Glutamatergic neuron (in vitro differentiated cells): Measurements from ENCODE around the gene ACSM3. TPM values are rescaled to one million over a fixed set of nuclear protein-coding genes. Genes with fewer than 3 reads are reported as not detected.
"Not testable (repeated sequence)": the region's sequence is repeated elsewhere in the genome, so short reads cannot be mapped to it uniquely, and the experiment has no call there.

Source experiments
- DNase-seq: peaks from one replicate; pipeline ENCODE4 v3.0.0; 2022
- H3K27ac Mint-ChIP-seq: one replicate; pipeline ENCODE4 v1.8.0; 2020; ENCODE audit warnings: mild to moderate bottlenecking, mixed read lengths, inconsistent platforms; ENCODE audit not compliant: unreplicated experiment
- H3K27me3 Mint-ChIP-seq: one replicate; pipeline ENCODE4 v1.8.0; 2020; ENCODE audit warnings: mild to moderate bottlenecking, moderate library complexity, mixed read lengths, inconsistent platforms; ENCODE audit not compliant: unreplicated experiment
- H3K36me3 Mint-ChIP-seq: one replicate; pipeline ENCODE4 v1.8.0; 2020; ENCODE audit warnings: mild to moderate bottlenecking, mixed read lengths, inconsistent platforms; ENCODE audit not compliant: unreplicated experiment
- H3K4me1 Mint-ChIP-seq: one replicate; pipeline ENCODE4 v1.8.0; 2020; ENCODE audit warnings: mild to moderate bottlenecking, low read depth, mixed read lengths, inconsistent platforms; ENCODE audit not compliant: unreplicated experiment
- H3K4me3 Mint-ChIP-seq: one replicate; pipeline ENCODE4 v1.8.0; 2020; ENCODE audit warnings: mild to moderate bottlenecking, mixed read lengths, inconsistent platforms; ENCODE audit not compliant: unreplicated experiment
- H3K9me3 Mint-ChIP-seq: one replicate; pipeline ENCODE4 v1.8.0; 2020; ENCODE audit warnings: mild to moderate bottlenecking, moderate library complexity, mixed read lengths, inconsistent platforms; ENCODE audit not compliant: unreplicated experiment
- total RNA-seq: library from RNA; stranded (reverse); fragmentation: NEBNext Ultra II Directional; extraction: Animal tissue kit (Norgen Biotek cat#: 25700); gene quantifications from one replicate; pipeline ENCODE4 v1.2.1, GENCODE V29; 2021; ENCODE audit not compliant: unreplicated experiment
- TF ChIP-seq, protein P1 (sequence below): fragments of 200-600 bp; sonication (generic); IDR thresholded peaks from one replicate; pipeline ENCODE4 v1.5.0; 2021; ENCODE audit not compliant: partially characterized antibody, unreplicated experiment

Gene ACSM3
- total RNA-seq, 1 donor from 2014 or later = 0.91 TPM

DNA sequence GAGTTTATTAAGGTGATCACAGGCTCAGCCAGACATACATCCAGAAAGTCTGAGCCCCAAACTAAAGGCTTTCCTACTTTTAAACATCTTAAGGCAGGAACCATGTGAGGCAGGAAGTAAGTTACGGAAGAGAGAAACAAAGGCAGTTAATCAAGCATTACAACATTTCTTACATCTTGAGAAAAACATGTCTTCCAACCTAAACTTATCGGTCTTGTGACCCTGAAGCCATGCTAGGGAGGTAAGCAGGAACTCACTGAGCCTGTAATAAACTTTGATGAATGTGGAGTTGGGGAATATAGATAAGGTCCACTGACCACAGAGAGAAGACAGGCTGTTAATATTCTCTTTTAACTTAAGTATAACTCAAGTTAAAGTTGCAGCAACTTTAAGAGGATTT, 3.5 kb upstream of the ACSM3 start:
- peaks cover 2% of the 10 kb centered on the region for H3K9me3 Mint-ChIP-seq
- no peak for DNase-seq
- TF ChIP-seq, protein P1, sequence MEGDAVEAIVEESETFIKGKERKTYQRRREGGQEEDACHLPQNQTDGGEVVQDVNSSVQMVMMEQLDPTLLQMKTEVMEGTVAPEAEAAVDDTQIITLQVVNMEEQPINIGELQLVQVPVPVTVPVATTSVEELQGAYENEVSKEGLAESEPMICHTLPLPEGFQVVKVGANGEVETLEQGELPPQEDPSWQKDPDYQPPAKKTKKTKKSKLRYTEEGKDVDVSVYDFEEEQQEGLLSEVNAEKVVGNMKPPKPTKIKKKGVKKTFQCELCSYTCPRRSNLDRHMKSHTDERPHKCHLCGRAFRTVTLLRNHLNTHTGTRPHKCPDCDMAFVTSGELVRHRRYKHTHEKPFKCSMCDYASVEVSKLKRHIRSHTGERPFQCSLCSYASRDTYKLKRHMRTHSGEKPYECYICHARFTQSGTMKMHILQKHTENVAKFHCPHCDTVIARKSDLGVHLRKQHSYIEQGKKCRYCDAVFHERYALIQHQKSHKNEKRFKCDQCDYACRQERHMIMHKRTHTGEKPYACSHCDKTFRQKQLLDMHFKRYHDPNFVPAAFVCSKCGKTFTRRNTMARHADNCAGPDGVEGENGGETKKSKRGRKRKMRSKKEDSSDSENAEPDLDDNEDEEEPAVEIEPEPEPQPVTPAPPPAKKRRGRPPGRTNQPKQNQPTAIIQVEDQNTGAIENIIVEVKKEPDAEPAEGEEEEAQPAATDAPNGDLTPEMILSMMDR = no peak
- H3K27me3 Mint-ChIP-seq = no peaks in the 10 kb centered on the region
- H3K36me3 Mint-ChIP-seq = no peaks in the 10 kb centered on the region
- no peaks in the 10 kb centered on the region for H3K4me1 Mint-ChIP-seq
- no peak overlapping the region for H3K4me3 Mint-ChIP-seq
- no peak overlapping the region for H3K27ac Mint-ChIP-seq

DNA sequence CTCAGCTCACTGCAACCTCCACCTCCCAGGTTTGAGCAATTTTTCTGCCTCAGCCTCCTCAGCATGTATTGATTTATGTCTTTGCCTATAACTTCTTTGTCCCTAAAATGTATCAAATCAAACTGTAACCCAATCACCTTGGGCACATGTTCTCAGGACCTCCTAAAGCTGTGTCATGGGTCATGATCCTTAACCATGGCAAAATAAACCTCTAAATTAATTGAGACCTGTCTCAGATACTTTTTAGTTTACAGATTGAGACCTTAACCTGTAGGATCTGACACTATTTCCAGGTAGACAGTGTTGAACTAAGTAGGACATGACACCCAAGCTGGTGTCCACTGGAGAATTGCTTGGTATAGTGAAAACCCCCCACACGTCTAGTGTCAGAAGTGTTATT, 2.6 kb upstream of the ACSM3 start:
- TF ChIP-seq, protein P1 = no peak
- H3K4me1 Mint-ChIP-seq = no peaks in the 10 kb centered on the region
- H3K9me3 Mint-ChIP-seq = peaks cover 2% of the 10 kb centered on the region
- H3K4me3 Mint-ChIP-seq = no peak overlapping the region
- no peak for DNase-seq
- H3K27me3 Mint-ChIP-seq = no peaks in the 10 kb centered on the region
- H3K36me3 Mint-ChIP-seq = no peaks in the 10 kb centered on the region
- no peak overlapping the region for H3K27ac Mint-ChIP-seq

DNA sequence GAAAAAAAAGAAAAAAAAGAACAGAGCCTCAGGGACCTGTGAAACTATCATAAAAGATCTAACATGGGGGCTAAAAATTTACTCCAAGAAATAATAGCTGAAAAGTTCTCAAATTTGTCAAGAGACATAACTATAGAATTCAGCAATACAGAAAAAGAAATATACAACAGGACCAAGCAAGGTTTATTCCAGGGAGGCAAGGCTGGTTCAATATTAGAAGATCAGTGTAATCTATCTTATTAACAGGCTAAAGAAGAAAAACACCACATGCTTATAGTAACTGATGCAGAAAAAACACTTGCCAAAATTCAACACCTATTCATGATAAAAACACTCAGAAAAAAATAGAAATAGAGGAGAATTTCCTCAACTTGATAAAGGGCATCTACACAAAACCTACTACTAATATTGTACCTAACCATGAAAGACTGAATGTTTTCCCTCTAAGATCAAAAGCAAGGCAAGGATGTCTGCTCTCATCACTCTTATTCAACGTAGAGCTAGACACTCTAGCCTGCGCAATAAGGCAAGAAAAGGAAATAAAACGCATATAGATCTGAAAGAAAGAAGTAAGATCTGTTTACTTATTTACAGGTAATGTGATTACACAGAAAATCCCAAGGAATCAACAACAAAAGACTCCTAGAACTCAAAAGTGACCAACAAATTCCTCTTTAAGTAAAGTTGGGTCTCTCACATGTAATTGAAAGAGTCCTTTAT, 1.2 kb upstream of the ACSM3 start:
- no peaks in the 10 kb centered on the region for H3K4me1 Mint-ChIP-seq
- TF ChIP-seq, protein P1 = no peak
- DNase-seq = no peak
- H3K9me3 Mint-ChIP-seq = peaks cover 2% of the 10 kb centered on the region
- H3K4me3 Mint-ChIP-seq = no peak overlapping the region
- no peaks in the 10 kb centered on the region for H3K36me3 Mint-ChIP-seq
- H3K27ac Mint-ChIP-seq = no peak overlapping the region
- no peaks in the 10 kb centered on the region for H3K27me3 Mint-ChIP-seq

- not testable (repeated sequence) for H3K27me3 Mint-ChIP-seq, H3K36me3 Mint-ChIP-seq, H3K4me1 Mint-ChIP-seq, DNase-seq, H3K27ac Mint-ChIP-seq, H3K4me3 Mint-ChIP-seq, H3K9me3 Mint-ChIP-seq
Observed at GRCh38 chr16:20764448-20764847, 634 bp downstream of the ACSM3 start.

DNA sequence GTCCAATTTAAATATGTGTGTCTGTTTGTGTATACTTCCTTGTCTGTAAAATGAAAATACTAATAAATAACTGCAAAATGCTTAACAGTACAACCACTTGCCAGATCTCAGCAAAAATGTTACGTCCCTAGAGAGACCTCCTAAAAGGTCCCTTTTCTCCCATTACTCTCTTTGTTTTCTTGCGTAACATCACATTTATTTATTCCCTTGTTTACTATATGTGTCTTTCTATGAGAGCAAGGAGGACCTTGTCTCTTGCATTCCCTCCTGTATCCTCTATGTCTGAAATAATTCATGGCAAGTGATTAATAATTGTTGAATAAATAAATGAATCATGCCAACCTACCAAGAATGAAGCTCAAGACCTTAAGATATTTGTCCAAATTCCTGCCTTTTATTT, 1.9 kb downstream of the ACSM3 start:
- no peak for DNase-seq
- Mint-ChIP-seq H3K27me3 (no peaks in the 10 kb centered on the region), H3K27ac (no peak overlapping the region), H3K36me3 (no peaks in the 10 kb centered on the region), H3K4me1 (no peaks in the 10 kb centered on the region), H3K4me3 (no peak overlapping the region), H3K9me3 (peaks cover 2% of the 10 kb centered on the region)
- TF ChIP-seq, protein P1 = no peak
